ENCODE data around the gene TADA1.
"Not testable (repeated sequence)": the region's sequence is repeated elsewhere in the genome, so short reads cannot be mapped to it uniquely, and the experiment has no call there.

TADA1 gene

DNA sequence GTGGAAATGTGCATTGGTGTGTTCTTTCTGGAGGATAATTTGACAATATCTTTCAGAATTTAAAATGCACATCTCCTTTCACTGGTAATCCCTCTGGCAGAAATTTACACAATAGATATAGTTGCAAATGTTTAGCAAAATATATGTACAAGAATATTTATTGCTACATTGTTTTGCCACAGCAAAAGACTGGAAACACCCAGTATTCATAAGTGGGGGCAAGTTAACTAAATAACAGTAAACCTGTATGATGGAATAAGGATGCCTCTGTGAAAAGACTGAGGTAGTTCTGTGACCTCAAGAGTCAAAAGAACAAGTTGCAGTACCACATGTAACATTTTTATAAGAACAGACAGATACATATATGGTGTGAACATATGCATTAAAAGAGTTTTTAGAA is 13.7 kb upstream of the TADA1 start:
- no peak for DNase-seq (ENCODE audit: low read depth)

DNA sequence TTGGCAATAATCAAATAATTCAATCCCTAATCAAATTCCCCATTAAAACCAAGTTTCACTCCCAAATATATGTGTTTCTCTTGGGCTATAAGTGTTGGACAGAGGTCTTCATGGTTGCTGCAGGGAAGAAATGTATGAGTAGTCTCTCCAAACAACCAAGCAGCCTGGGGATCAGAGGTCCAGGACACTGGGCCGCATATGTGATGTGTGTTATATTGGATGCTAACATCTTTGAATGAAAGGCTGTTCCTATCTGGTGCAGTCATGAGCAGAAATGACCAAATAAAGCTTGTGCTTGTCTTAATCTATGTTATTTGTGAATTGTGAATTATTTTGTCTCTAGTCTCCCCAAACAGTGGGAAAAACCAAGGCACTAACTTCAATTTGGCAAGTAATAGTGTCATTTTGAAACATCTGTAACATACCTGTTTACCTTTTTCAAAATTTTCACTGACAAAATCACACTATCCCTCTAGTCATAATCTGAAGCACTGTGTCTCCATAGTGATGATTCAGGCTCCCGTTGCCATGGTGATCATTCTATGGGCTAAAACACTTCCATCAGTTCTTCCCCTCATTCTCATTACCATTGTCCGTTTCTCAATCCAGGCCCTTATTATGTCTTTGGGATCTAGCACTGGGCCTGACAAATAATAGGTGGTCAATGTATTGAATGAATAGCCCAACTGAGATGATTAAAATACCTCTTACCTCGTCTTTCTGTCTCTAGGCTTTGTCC is 12.5 kb upstream of the TADA1 start:
- no peak for DNase-seq (ENCODE audit: low read depth)

DNA sequence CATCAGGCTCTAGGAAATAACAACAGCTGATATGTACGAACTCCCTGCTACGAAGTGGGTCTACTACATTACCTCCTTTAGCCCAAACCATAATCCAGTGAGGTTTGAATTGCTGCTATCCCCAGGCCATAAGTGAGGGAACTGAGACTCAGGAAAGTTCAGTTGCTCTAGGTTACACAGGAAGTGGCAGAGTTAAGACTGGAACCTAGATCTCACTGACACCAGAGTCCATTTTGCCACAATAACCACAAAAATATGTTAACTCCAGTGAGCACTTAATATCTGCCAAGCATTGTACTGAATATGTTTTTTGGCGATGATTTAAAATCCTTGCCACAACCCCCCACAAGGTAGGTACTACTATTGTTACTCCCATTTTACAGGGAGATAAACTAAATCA is 8.9 kb upstream of the TADA1 start:
- DNase-seq (ENCODE audit: low read depth), result no peak

DNA sequence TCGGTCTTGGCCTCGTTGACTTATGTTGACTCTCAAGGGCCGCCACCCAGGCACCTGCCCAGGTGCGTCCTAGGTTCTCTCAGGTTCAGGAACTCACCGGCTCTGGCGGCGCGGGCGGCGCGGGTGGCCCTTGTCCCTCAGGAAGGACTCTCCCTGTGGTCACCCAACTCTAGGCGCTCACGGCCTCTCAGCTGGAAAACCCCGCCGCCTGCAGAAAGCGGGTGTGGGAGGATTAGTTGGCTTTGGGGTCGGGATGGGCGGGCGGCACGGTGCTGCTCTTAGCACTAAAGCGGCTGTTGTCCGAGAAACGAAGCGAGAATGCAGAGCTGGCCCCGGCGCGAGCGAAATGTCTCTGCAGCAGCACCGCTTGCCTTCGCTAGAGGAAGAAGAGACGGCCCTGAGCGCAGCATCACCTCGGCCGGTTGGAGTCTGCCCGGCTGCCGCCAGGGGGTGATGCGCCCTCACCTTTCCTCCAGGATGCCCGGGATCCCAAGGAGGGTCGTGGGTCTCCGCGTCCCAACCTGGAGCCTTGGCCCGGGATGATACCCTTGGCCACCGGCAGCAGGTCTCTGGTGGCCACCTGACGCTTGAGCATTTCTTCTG is 8.1 kb upstream of the TADA1 start:
- no peak for DNase-seq (ENCODE audit: low read depth)

DNA sequence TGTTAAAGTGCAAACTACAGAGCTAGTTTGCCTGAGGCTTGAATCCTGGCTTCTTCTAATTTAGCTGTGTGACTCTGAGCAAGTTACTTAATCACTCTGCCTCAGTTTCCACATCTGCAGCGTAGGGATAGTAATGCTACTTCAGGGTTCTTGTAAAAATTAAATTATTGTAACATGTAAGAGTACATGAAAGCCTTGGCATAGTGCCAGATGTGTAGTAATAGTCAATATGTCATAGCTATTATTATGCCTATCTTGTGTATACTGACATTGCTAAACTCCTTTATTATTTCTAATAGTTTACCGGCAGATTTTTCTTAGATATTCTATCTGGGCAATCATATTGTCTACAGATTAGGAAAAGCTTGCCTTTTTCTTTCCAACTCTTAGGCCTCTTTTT is 6.8 kb upstream of the TADA1 start:
- DNase-seq (ENCODE audit: low read depth), result no peak

DNA sequence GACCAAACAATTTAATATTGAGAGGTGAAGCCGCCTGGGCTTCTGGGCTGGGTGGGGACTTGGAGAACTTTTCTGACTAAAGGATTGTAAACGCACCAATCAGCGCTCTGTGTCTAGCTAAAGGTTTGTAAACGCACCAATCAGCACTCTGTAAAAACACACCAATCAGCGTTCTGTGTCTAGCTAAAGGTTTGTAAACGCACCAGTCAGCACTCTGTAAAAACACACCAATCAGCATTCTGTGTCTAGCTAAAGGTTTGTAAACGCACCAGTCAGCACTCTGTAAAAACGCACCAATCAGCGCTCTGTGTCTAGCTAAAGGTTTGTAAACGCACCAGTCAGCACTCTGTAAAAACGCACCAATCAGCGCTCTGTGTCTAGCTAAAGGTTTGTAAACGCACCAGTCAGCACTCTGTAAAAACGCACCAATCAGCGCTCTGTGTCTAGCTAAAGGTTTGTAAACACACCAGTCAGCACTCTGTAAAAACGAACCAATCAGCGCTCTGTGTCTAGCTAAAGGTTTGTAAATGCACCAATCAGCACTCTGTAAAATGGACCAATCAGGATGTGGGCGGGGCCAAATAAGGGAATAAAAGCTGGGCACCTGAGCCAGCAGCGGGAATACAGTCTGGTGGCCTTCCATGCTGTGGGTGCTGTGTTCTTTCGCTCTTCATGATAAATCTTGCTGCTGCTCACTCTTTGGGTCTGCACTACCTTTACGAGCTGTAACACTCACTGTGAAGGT is 2.3 kb upstream of the TADA1 start:
- DNase-seq (ENCODE audit: low read depth), result not testable (repeated sequence)

DNA sequence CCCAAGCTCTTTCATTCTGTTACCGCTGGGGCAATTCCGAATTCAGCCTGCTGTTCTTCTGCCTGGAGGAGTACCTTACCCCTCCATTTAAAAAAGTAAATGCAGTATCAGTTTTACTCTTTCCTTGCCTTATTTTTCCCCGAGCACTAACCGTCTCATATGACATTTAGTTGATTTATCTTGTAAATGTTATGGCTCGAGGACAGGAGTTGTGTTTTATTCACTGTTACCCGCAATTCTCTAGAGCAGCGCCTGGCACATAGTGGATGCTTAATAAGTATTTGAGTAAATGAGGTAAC is 425 bp upstream of the TADA1 start:
- no peak for DNase-seq (ENCODE audit: low read depth)

DNA sequence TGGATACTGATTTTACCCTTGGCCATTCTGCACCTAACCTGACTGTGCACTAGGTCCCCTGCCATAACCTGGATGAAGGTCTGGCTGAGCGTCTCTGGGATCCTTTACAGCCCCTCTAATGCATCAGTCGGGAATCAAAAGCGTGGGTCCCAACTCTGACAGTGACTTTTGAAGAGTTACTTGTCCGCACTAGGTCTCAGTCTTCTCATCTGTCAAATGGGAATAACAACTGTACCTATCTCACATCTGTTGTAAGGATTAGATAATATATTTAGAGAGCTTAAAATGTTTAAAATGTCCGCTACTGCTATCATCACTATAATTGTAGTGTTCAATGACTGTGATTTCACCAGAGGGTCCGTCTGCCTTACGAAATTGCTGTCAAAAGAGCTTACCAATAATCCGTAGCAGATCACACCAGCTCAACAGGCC is 746 bp downstream of the TADA1 start:
- no peak for DNase-seq (ENCODE audit: low read depth)

DNA sequence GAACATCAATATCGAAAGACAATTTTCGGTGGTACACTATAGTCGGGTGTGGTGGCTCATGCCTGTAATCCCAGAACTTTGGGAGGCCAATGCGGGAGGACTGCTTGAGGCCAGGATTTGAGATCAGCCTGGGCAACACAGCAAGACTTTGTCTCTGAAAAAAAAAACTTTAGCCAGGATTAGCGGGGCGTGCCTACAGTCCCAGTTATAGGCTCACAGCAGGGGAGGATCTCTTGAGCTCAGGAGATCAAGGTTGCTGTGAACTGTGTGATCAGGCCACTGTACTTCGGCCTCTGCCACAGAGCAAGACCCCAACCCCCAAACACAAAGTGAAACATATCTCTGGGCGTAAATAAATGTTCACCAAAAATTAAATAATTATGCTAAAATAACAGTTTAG is 1.6 kb downstream of the TADA1 start:
- no peak for DNase-seq (ENCODE audit: low read depth)

DNA sequence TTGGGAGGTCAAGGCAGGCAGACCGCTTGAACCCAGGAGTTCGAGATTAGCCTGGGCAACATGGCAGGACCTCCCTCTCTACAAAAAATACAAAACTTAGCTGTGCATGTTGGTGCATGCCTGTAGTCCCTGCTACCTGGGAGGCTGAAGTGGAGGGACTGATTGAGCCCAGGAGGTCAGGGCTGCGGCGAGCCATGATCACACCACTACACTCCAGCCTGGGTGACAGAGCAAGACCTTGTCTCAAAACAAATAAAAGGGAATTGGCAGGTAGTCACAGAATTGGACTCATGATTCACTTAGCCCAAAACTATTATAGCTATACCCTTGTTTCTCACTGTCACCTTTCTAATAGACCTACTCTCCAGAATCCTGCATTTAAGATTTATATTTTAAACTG is 5.5 kb downstream of the TADA1 start:
- DNase-seq (ENCODE audit: low read depth), result no peak

DNA sequence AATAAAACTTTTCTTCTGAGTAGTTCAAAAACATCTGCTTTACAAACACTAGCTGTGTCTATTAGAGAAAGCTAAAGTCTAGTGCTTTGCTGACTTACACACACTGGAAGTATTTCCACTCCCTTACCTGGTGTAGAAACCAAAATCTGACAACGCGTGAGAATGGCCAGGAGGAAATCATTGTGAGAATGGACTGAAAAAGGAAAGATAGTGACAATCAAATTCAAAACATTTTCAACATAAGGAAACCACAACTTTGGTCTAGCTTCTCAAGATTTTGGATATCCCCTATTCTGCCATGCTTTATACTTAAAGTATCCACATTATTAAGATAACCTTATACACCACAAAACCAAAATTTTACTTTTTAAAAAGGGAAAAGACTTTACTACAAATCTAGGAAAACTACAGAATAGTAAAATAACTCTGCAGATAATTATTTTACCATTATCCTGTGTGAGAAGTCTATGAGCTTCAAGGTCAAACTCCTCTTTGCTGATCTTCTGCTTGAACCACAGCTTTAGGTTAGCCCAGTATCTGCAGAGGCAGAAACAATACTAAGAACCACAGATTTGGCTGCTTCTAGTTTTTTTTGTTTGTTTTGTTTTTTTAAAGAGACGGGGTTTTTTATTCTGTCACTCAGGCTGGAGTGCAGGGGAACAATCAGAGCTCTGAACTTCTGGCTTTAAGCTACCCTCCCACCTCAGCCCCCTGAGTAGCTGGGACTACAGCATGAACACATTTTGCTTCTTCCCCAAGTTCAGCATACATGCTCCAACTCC is 6.6 kb downstream of the TADA1 start:
- no peak for DNase-seq (ENCODE audit: low read depth)

DNA sequence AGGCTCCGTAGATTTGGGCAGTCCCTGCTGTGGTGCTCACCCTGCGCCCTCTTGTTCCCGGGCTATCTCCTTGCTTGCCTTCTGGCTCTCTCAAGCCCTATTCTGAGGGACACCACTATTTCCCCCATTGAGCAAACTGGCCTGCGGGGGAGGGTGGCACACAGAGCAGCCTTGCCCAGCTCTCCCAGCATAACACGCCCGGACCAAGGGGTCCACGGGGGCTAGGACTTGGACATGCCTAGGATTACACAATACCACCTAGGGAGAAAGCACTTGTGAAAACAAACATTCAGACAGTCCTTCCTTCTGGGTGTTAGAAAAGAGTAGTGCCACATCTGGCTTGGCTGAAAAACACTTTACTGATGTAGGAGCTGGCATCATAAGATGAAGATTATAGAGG is 7.4 kb downstream of the TADA1 start:
- no peak for DNase-seq (ENCODE audit: low read depth)

DNA sequence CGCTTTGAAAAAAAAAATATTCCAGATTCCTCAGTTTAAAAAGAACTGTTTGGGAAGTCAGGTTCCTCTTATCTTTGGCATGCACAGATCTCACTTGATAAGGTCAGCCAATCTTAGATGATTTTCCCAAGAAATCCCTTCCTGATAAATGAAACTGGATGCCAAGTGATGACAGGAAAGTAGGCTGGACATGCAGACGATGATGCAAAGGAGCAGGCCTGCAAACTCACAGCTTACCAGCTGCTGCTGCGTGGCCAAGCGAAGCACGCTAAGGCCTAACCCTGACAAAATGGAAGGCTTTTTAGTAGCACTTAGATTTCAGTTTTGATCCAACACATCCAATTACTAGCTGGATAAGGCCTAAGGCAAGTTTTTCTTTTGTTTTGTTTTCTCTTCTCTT is 10.1 kb downstream of the TADA1 start:
- no peak for DNase-seq (ENCODE audit: low read depth)

DNA sequence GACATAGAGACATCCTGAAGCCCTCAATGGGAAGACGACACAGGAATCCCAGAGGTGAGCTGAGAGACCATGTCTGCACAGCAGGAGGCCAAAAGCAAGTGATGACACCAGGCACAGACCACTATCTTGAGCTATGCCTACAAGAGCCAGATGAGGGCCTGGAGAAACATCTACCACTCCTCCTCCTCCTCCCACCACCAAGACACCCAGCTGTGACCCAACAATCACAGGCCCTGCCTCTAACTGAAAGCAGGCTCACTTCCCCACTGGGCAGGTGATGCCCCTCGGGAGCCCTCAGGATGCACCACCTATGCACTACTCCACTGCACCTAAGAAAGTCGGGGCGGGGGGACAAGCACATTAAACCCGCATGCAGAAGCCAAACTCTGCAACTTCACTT is 16.5 kb downstream of the TADA1 start:
- no peak for DNase-seq (ENCODE audit: low read depth)

DNA sequence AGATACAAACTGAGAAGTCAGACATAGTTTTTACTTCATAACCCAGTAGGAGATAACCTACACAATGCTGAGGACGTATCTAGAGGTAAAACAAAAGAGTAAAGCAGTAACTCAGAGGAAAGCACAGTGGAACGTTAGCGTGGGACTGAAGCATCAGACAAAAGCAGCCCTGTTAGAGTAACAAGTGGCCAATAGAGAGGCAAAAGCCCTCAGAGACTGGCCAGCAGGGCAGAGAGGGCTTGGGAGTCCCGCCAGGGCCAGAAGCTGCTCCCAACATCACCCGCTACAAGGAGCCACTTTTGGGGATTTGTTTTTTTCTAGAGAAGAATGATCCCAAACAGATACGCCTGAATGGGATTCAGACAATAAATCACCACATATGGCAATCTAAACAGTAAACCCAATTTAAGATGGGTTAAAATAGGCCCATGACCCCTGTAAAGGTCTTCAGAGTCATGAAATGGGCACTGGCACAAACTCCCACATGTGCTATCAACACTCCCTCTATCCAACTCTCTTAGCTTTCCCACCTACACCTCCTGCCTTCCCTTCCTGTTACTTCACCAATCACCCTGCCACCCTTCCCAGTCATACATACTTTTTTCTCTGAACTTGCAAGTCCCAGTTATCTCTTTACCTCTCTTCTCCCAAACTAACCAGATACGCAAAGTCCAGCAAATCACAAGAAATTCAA is 17.2 kb downstream of the TADA1 start:
- no peak for DNase-seq (ENCODE audit: low read depth)

DNA sequence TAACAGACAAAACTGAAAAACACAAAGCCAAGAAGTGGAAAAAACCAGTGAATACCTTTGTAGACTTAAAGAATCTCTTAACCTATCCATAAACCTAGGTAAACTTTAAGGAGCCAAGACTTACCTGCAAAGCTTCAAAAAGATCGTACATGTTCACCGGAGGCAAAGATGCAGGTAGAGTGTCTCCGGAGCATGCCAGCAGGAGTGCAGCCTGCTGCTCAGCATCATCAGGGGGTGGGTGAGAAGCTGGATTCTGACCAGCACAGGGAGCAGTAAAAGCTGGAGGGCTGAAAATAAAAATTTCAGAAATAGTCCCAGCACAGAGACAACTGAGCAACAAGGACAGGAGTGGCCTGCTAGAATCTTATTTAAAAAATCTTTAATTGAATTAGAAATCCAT is 18.1 kb downstream of the TADA1 start:
- DNase-seq (ENCODE audit: low read depth), result no peak

DNA sequence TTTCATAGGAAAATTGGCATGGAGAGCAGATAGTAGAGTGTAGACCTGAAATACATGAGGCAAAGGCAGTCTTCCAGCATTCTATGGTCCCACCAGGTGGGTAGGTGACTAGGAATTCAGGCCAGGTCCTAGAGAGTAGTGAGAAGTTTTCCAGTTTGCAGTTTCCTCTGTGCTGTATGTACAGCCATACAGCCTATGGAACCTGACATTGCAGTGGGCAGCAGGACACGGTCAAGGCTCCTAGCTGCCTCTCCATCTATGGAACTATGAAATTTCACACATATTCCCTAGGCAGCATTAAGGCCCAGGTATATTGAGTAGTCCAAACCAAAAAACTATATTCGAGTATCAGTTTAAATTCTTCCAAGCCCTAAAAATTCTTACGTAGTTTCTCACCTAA is 20.5 kb downstream of the TADA1 start:
- DNase-seq (ENCODE audit: low read depth), result no peak

DNA sequence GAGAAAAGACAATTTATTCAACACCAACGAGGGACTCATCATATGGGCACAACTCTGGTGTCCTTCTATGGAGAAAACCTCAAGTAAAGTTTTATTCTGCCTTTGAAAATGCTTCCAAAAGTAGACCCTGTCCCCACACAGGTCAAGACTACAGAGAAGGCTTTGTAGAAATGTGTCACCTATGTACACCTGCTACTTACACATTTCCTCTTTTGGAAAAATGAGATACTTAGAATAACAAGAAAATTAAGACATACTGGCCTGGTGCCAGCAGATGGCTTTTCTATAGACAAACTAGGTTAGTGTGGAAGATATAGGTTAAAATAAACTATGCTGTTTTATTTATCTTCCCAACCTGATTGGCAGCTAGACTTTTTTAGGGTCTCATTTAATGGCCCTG is 23.1 kb downstream of the TADA1 start:
- DNase-seq (ENCODE audit: low read depth), result no peak

DNA sequence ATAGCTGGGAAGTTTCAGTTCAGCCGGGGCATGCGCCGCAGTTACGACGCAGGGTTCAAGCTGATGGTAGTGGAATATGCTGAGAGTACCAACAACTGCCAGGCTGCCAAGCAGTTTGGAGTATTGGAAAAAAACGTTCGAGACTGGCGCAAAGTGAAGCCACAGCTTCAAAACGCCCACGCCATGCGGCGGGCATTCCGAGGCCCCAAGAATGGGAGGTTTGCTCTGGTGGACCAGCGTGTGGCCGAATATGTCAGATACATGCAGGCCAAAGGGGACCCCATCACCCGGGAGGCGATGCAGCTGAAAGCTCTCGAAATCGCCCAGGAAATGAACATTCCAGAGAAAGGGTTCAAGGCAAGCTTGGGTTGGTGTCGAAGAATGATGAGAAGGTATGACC is 26.9 kb downstream of the TADA1 start:
- DNase-seq (ENCODE audit: low read depth), result no peak

DNA sequence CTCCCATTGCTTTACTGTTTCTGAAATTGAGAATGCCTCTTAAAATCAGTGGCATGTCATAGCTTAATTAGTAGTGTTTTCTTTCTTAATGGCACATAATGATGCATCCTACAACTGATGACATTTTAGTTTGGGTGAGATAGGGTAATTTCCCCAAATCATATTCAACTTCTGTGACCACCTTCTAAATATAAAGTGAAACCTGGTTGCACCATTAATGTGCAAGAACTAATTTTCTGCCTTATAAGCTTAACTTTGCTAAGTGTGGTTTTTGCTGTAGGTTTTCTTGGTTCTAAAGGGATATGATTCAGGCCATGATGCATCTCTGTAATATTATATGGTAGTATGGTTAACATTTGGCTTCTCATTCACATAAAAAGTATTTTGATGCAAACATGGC is 27.9 kb downstream of the TADA1 start:
- DNase-seq (ENCODE audit: low read depth), result no peak

DNA sequence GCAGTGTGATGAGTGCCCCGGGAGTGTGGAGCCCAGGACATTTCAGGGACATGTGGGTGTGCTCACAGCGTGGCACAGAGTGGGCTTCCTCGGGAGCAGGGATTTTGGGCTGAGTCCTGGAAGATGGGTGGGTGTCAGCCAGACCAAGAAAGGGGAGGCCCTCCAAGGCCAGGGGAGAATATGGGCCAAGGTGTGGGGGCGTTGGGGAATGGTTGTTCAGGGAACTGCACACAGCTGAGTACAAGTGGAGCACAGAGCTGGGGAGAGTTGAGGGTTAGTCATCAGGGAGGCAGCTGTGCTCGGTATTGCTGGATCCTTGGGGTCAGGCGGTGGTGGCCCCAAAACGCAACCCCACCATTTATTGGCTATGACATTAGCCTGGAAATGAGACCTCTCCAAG is 31.3 kb downstream of the TADA1 start:
- no peak for DNase-seq (ENCODE audit: low read depth)
